ENCODE measurements around the gene RHBDF1. TPM values are rescaled to one million over a fixed set of nuclear protein-coding genes. Genes with fewer than 3 reads are reported as not detected.

Gene RHBDF1
- total and polyA plus RNA-seq, 2 of the 13 experiments (the other 11 are each of a cell fraction or from before 2014, with no cell fraction given), result 5.4 to 26.9 TPM

DNA sequence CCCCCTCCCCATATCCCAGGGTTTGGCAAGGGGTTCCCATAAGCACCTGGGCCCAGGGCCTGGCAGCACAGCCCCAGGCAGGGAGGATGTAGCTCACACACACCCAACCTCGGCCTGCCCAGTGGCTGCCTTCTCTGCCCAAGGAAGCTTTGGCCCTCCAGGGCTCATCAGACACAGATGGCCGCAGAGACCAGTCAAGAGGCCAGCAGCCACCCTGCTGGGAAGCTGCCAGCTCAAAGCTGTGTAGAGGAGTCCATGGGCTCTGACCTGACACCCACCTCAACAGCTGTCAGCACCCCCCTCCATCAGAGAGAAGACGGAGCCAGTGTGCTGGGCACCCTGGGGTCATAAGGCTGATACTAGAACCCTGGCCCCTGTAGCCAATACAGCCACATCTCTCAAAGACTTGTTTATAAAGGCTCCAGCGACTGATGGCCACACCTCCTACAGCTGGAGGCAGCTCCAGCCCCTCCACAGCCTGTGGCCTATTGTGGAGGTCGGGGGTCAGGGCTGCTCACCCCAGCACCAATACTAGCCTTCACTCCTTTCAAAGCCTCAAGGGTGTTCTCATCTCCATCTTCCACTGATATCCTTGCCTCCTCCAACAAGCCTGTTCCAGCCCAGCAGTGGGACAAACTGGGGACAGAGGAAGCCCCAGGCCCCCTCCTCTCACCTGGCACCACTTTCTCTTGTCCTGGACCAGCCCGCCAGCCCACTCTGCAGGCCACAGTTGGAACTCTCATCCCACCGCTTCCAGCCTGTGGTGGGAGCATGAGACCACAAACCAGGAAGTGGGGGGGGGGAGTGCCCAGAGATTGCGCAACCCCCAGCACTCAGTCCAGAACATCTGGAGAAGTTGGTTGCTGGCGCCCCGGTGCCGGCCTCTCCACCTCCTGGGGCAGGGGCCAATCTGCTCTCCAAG is 3.4 kb upstream of the RHBDF1 start (continued):
- TF ChIP-seq, protein P1, sequence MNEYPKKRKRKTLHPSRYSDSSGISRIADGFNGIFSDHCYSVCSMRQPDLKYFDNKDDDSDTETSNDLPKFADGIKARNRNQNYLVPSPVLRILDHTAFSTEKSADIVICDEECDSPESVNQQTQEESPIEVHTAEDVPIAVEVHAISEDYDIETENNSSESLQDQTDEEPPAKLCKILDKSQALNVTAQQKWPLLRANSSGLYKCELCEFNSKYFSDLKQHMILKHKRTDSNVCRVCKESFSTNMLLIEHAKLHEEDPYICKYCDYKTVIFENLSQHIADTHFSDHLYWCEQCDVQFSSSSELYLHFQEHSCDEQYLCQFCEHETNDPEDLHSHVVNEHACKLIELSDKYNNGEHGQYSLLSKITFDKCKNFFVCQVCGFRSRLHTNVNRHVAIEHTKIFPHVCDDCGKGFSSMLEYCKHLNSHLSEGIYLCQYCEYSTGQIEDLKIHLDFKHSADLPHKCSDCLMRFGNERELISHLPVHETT (CRISPR knock-in tag; conservative IDR thresholded peaks at IDR 0.05), result no peak
- no peak for TF ChIP-seq BCL3 (CRISPR knock-in tag; IDR thresholded peaks at IDR 0.05)
- TF ChIP-seq MTF1 (CRISPR knock-in tag; IDR thresholded peaks at IDR 0.05), result no peak
- TF ChIP-seq SMYD3 (CRISPR knock-in tag; IDR thresholded peaks at IDR 0.05), result peak; percentile 75; the same call in 1 of the 2 replicates
- TF ChIP-seq SIX1 (CRISPR knock-in tag; IDR thresholded peaks at IDR 0.05; ENCODE audit: borderline replicate concordance), result no peak
- no peak for TF ChIP-seq ZNF256 (CRISPR knock-in tag; conservative IDR thresholded peaks at IDR 0.05)
- no peak for TF ChIP-seq ZNF34 (CRISPR knock-in tag; IDR thresholded peaks at IDR 0.05; ENCODE audit: borderline replicate concordance)
- TF ChIP-seq NCOA2 (CRISPR knock-in tag; IDR thresholded peaks at IDR 0.05), result no peak
- no peak for TF ChIP-seq JUND (CRISPR knock-in tag; IDR thresholded peaks at IDR 0.05)
- no peak for TF ChIP-seq PAF1 (CRISPR knock-in tag; IDR thresholded peaks at IDR 0.05)
- TF ChIP-seq ZNF12 (CRISPR knock-in tag; IDR thresholded peaks at IDR 0.05), result no peak
- no peak for TF ChIP-seq ZNF263 (CRISPR knock-in tag; IDR thresholded peaks at IDR 0.05)
- TF ChIP-seq PHF8 (CRISPR knock-in tag; IDR thresholded peaks at IDR 0.05), result no peak
- peak; percentile 62; the same call in 1 of the 2 replicates for TF ChIP-seq ZNF225 (CRISPR knock-in tag; IDR thresholded peaks at IDR 0.05)
- TF ChIP-seq TCF12 (IDR thresholded peaks at IDR 0.05), result no peak
- no peak for TF ChIP-seq TCF12 (CRISPR knock-in tag; IDR thresholded peaks at IDR 0.05)
- no peak for TF ChIP-seq BRD4 (CRISPR knock-in tag; IDR thresholded peaks at IDR 0.05)
- TF ChIP-seq CENPT (CRISPR knock-in tag; IDR thresholded peaks at IDR 0.05; ENCODE audit: low read depth), result no peak
- TF ChIP-seq DMTF1 (CRISPR knock-in tag; IDR thresholded peaks at IDR 0.05), result no peak

Data from HepG2 (cell line).